ENCODE results near the gene ARHGAP28. TPM values are rescaled to one million over a fixed set of nuclear protein-coding genes. Genes with fewer than 3 reads are reported as not detected.

Gene ARHGAP28
- total RNA-seq, 1 experiment from 2014 or later, result 9.2 TPM

DNA sequence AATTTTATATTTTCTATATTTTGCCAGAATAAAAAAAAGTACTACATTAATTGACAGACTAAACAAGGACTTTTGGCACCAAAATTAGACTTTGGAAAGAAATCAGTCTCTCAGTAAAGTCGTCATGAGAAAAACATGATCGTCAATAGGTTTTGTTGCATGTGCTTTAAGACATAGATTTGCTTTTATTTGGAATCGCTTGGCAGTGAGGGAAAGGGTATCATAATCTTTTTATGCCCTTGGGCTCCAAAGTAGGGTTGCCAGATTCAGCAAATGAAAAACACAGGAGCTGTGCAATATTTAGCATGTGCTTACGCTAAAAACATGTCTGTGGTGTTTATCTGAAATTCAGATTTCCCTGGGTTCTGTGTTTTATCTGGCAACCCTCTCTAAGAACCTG lies 210.5 kb downstream of the ARHGAP28 start:
- H2BK20ac ChIP-seq (ENCODE audit: low read depth, low read length, poor library complexity, severe bottlenecking), result no peak overlapping the region
- H3K14ac ChIP-seq (ENCODE audit: insufficient read depth, low read length), result no peak overlapping the region
- no peak overlapping the region for H3K4ac ChIP-seq (ENCODE audit: low read depth, low read length)
- no peak overlapping the region for H3T11ph ChIP-seq (ENCODE audit: low read length)
- H4K91ac ChIP-seq (ENCODE audit: insufficient read length, low read depth, low read length), result no peak overlapping the region
- no peak overlapping the region for H3K27ac Mint-ChIP-seq
- H3K79me1 ChIP-seq (ENCODE audit: insufficient read depth, low read depth, low read length, poor library complexity, severe bottlenecking), result no peaks in the 10 kb centered on the region
- no peak overlapping the region for H2AFZ ChIP-seq (ENCODE audit: low read length)
- H2BK12ac ChIP-seq (ENCODE audit: insufficient read length, low read depth, low read length), result no peak overlapping the region
- H3K4me2 ChIP-seq (ENCODE audit: insufficient read depth, insufficient read length, low read length), result no peak overlapping the region
- WGBS (ENCODE audit: extremely low coverage, insufficient read length, low lambda C conversion rate), result no CpG with 5 or more reads among the region's 4 CpGs
- H3K9me3 ChIP-seq (ENCODE audit: control insufficient read depth, low read depth, low read length), result no peaks in the 10 kb centered on the region
- no peaks in the 10 kb centered on the region for H3K79me2 ChIP-seq (ENCODE audit: insufficient read depth, low read length)
- H3K18ac ChIP-seq (ENCODE audit: insufficient read length, low read depth, low read length), result no peak overlapping the region
- no peak overlapping the region for H3K56ac ChIP-seq (ENCODE audit: insufficient read length, low read depth, low read length)
- peaks cover 4 to 22% (median 13%) of the 10 kb centered on the region in 3 experiments; a peak in 6 of 7 replicates for H3K36me3 Mint-ChIP-seq (ENCODE audit: insufficient read depth in 1 of 3, low read depth in 3 of 3)
- H2BK15ac ChIP-seq (ENCODE audit: low read depth, low read length), result no peak overlapping the region
- no peak overlapping the region for H3K9ac ChIP-seq (ENCODE audit: extremely low read depth, insufficient read length, low read length)
- no peak overlapping the region for H3K23ac ChIP-seq (ENCODE audit: insufficient read length, low read depth, low read length)
- H4K5ac ChIP-seq (ENCODE audit: insufficient read length, low read depth, low read length), result no peak overlapping the region
- no peak overlapping the region for H4K8ac ChIP-seq (replicated peaks; ENCODE audit: insufficient read length, low read depth, low read length)
- no peaks in the 10 kb centered on the region for H3K9me3 Mint-ChIP-seq
- no peak overlapping the region for H2BK5ac ChIP-seq (ENCODE audit: insufficient read length, low read length)
- no peaks in the 10 kb centered on the region for H3K4me1 ChIP-seq (ENCODE audit: insufficient read depth, low read length)
- no peaks in the 10 kb centered on the region for H3K4me1 Mint-ChIP-seq
- no peaks in the 10 kb centered on the region for H3K23me2 ChIP-seq (ENCODE audit: insufficient read length, low read depth, low read length, poor library complexity, severe bottlenecking)
- H3K27me3 ChIP-seq (ENCODE audit: insufficient read depth, low read length), result no peaks in the 10 kb centered on the region
- TF ChIP-seq, protein P1, sequence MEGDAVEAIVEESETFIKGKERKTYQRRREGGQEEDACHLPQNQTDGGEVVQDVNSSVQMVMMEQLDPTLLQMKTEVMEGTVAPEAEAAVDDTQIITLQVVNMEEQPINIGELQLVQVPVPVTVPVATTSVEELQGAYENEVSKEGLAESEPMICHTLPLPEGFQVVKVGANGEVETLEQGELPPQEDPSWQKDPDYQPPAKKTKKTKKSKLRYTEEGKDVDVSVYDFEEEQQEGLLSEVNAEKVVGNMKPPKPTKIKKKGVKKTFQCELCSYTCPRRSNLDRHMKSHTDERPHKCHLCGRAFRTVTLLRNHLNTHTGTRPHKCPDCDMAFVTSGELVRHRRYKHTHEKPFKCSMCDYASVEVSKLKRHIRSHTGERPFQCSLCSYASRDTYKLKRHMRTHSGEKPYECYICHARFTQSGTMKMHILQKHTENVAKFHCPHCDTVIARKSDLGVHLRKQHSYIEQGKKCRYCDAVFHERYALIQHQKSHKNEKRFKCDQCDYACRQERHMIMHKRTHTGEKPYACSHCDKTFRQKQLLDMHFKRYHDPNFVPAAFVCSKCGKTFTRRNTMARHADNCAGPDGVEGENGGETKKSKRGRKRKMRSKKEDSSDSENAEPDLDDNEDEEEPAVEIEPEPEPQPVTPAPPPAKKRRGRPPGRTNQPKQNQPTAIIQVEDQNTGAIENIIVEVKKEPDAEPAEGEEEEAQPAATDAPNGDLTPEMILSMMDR (conservative IDR thresholded peaks at IDR 0.05), result no peak
- H3K27me3 Mint-ChIP-seq (ENCODE audit: low read depth), result no peaks in the 10 kb centered on the region
- no peak overlapping the region for H3K27ac ChIP-seq (ENCODE audit: insufficient read length, low read depth, low read length)
- H2AK5ac ChIP-seq (ENCODE audit: insufficient read length, low read length), result no peak overlapping the region
- H2BK120ac ChIP-seq (ENCODE audit: low read depth, low read length, poor library complexity, severe bottlenecking), result no peak overlapping the region
- no peak overlapping the region for H3K4me3 Mint-ChIP-seq
- DNase-seq, result no peak
- H4K20me1 ChIP-seq (ENCODE audit: control insufficient read depth, insufficient read depth, insufficient read length), result no peaks in the 10 kb centered on the region
